Right lobe of liver (tissue), 6 donors: ENCODE data around the gene TNFAIP1. TPM values are rescaled to one million over a fixed set of nuclear protein-coding genes. Genes with fewer than 3 reads are reported as not detected.

ENCODE experiments used
- ATAC-seq, 4 donors: fragments of 200-7000 bp; cut with Tn5 transposase; one replicate each; pipeline ENCODE4 v1.9.1; 2020; ENCODE audit warnings: mild to moderate bottlenecking in 4 of 4, moderate library complexity in 4 of 4
- DNase-seq, 3 donors: peaks; one replicate each; pipeline ENCODE4 v3.0.0-alpha.2; 2020
- H3K27ac ChIP-seq, 3 donors: fragments of 200-600 bp; one replicate each; pipeline ENCODE4 v1.8.0; 2022
- H3K27me3 ChIP-seq, 2 donors: fragments of 200-600 bp; one replicate each; pipeline ENCODE4 v1.8.0; 2022
- H3K36me3 ChIP-seq, 4 donors: fragments of 200-600 bp; sonication (generic) in 1 of 4; one replicate each; pipeline versions ENCODE4 v1.5.1 to v1.8.0; 2017 to 2022; ENCODE audit warnings: control low read depth in 1 of 4
- H3K4me1 ChIP-seq, 4 donors: fragments of 200-600 bp; sonication (generic) in 1 of 4; one replicate each; pipeline versions ENCODE4 v1.5.1 to v1.8.0; 2017 to 2022; ENCODE audit warnings: control low read depth in 1 of 4
- H3K4me3 ChIP-seq, 3 donors: fragments of 200-600 bp; one replicate each; pipeline ENCODE4 v1.8.0; 2022
- H3K9me3 ChIP-seq, 4 donors: fragments of 200-600 bp; sonication (generic) in 1 of 4; one replicate each; pipeline versions ENCODE4 v1.5.1 to v1.8.0; 2017 to 2022; ENCODE audit warnings: control low read depth in 1 of 4
- POLR2A ChIP-seq: fragments of 450-650 bp; IDR thresholded peaks from one replicate; pipeline ENCODE4 v1.6.1; 2017; ENCODE audit warnings: antibody characterized with exemption, mild to moderate bottlenecking
- WGBS: methylation state at CpG from one replicate; pipeline ENCODE4 v1.1.6; 2018; ENCODE audit warnings: low coverage, low lambda C conversion rate; ENCODE audit not compliant: insufficient coverage; ENCODE audit errors: missing lambda C conversion rate; 5-methylcytosine and 5-hydroxymethylcytosine counted together
- intact Hi-C, 2 donors: fragments of 100-400 bp; cut with DNase I; formaldehyde crosslinking; loops; one replicate each; pipeline versions ENCODE4 v1.11.2 to v1.14.1; 2022
- total RNA-seq, 6 experiments: library from RNA; depleted of rRNA in 2 of 6; stranded (reverse); fragments of >200 nt in 2 of 6; fragmentation: NEBNext Ultra II Directional in 3 of 6; extraction: Animal tissue kit (Norgen Biotek cat#: 25700) in 3 of 6; gene quantifications; one replicate each; pipeline versions ENCODE4 v1.1.0 to v1.2.4, GENCODE V29; 2016 to 2023
- TF ChIP-seq, protein P1 (sequence below), 4 donors: fragments of 200-600 bp in 3 of 4; fragments of 450-650 bp in 1 of 4; IDR thresholded peaks; one replicate each; pipeline versions ENCODE4 v1.5.1 to v1.8.0; 2016 to 2022; ENCODE audit warnings: antibody characterized with exemption in 4 of 4, mild to moderate bottlenecking in 2 of 4
- donor health status: DM: no; HTN: yes; CAD: no.
- donor health status: DM: no; HTN: no; CAD: no.
- donor health status: DM: no; HTN: no; CAD: no.
- donor health status: DM: no; HTN: yes; CAD: no.
- donor health status: DM: no; HTN: yes; CAD: no.

Gene TNFAIP1
- total RNA-seq, 6 experiments from 2014 or later, result 32.3 to 87.6 (median 38.2) TPM

DNA sequence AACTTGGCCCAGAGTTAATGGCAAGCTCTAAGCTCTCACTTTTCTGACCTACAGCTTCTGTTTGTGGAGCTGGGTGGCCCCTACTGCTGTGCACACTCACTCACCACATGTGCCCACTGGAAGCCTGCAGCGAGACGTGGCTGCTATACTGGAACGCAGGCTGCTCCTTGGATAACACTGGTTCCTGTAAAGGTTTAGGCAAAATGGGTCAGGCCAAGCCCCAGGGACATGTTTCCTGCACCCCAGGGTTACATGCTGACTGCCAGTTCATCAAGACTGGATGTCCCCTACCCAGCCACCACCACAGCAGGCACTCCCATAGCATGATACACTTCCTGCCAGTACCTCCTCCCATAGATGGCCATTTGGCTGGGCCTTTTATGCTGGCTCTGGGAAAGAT is 13.4 kb downstream of the TNFAIP1 start:
- WGBS, result 80% methylated on average over 1 of the region's 3 CpGs
- DNase-seq (no peak), ATAC-seq (no peak)
- Histone ChIP-seq H3K27me3 (no peaks in the 10 kb centered on the region), H3K9me3 (no peaks in the 10 kb centered on the region), H3K27ac (no peak overlapping the region), H3K36me3 (peaks cover 8 to 75% (median 41%) of the 10 kb centered on the region in 4 donors), H3K4me1 (peaks cover 3 to 52% (median 29%) of the 10 kb centered on the region in 4 donors), H3K4me3 (no peak overlapping the region)
- intact Hi-C loops, result loop anchor here in 1 of 2 donors (10.0 kb wide), 1 partner anchor 114 kb away; no protein-coding TSS in a partner anchor
- TF ChIP-seq, protein P1, sequence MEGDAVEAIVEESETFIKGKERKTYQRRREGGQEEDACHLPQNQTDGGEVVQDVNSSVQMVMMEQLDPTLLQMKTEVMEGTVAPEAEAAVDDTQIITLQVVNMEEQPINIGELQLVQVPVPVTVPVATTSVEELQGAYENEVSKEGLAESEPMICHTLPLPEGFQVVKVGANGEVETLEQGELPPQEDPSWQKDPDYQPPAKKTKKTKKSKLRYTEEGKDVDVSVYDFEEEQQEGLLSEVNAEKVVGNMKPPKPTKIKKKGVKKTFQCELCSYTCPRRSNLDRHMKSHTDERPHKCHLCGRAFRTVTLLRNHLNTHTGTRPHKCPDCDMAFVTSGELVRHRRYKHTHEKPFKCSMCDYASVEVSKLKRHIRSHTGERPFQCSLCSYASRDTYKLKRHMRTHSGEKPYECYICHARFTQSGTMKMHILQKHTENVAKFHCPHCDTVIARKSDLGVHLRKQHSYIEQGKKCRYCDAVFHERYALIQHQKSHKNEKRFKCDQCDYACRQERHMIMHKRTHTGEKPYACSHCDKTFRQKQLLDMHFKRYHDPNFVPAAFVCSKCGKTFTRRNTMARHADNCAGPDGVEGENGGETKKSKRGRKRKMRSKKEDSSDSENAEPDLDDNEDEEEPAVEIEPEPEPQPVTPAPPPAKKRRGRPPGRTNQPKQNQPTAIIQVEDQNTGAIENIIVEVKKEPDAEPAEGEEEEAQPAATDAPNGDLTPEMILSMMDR (IDR thresholded peaks at IDR 0.05), result no peak
- TF ChIP-seq POLR2A, result no peak

DNA sequence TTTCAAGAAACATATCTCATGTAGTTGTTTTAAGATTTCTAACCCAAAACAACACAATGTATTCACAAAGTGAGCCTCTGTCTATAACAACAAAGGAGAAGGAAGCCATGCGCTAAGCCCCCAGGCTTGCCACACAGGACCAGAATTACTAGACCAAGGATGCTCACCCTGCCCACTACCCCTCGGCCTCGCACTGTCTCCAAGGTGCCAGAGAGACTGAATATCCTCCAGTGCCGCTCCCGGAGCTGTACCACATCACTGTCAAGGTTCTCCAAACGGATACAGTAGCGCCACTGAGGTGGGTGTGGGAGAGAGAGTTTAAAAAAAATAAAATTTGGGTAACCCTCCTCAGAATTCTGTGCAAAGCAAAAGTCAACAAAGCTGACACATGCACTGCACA is 14.7 kb downstream of the TNFAIP1 start:
- H3K9me3 ChIP-seq, result no peaks in the 10 kb centered on the region
- TF ChIP-seq, protein P1 (IDR thresholded peaks at IDR 0.05), result no peak
- TF ChIP-seq POLR2A, result no peak
- intact Hi-C loops, result no loop called here
- no CpG with 5 or more reads among the region's 7 CpGs for WGBS
- DNase-seq (no peak), ATAC-seq (no peak)
- no peak overlapping the region for H3K4me3 ChIP-seq
- H3K36me3 ChIP-seq, result peaks cover 0 to 76% (median 37%) of the 10 kb centered on the region in 4 donors
- no peak overlapping the region for H3K27ac ChIP-seq
- H3K27me3 ChIP-seq, result no peaks in the 10 kb centered on the region
- peaks cover 3 to 39% (median 23%) of the 10 kb centered on the region in 4 donors for H3K4me1 ChIP-seq

- ATAC-seq, result peak; percentile 96 to 99 (median 98)
- 0% methylated on average over 6 of the region's 80 CpGs for WGBS
- peak; percentile 97 for TF ChIP-seq POLR2A
- TF ChIP-seq, protein P1 (IDR thresholded peaks at IDR 0.05), result no peak
- peak within 1 kb of the TSS; percentile 81 to 98 (median 90) for H3K4me3 ChIP-seq
- H3K36me3 ChIP-seq, result peaks cover 0 to 62% (median 27%) of the 10 kb centered on the region in 4 donors
- intact Hi-C loops, result no loop called here
- H3K4me1 ChIP-seq, result peaks cover 0 to 19% (median 8%) of the 10 kb centered on the region in 4 donors
- peak; percentile 96 to 97 (median 97) for DNase-seq
- no peaks in the 10 kb centered on the region for H3K27me3 ChIP-seq
- H3K27ac ChIP-seq, result peak within 1 kb of the TSS; percentile 84 to 89 (median 86)
- H3K9me3 ChIP-seq, result no peaks in the 10 kb centered on the region
Observed at GRCh38 chr17:28357061-28357900, 21.7 kb downstream of the TNFAIP1 start, which contains the start of gene POLDIP2. Gene POLDIP2, minus strand, starts transcription at chr17:28357527. Its CDS starts 79 bp downstream, at chr17:28357448.

DNA sequence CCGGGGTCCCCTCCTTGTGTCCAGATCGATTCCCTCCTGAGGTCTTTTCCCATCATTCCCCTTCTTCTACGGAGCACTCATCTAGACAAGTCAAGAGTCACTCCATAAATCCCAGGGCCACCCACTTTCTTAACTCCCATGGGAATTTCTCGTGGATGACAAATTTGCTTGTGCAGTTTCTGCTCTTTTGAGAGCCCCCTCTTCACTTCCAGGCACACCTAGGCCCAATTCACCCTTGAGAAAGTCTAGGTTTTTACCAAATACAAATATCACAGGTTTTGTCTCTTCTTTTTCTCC is 22.3 kb downstream of the TNFAIP1 start:
- H3K9me3 ChIP-seq, result no peaks in the 10 kb centered on the region
- 2% methylated on average over 4 of the region's 4 CpGs for WGBS
- TF ChIP-seq, protein P1 (IDR thresholded peaks at IDR 0.05), result no peak
- no peak for TF ChIP-seq POLR2A
- peak overlapping the region; percentile 45 to 89 (median 84) for H3K27ac ChIP-seq
- peaks cover 0 to 61% (median 24%) of the 10 kb centered on the region in 4 donors for H3K36me3 ChIP-seq
- peak overlapping the region; percentile 81 to 98 (median 90) for H3K4me3 ChIP-seq
- H3K27me3 ChIP-seq, result no peaks in the 10 kb centered on the region
- no peak for DNase-seq
- intact Hi-C loops, result no loop called here
- ATAC-seq, result no peak
- H3K4me1 ChIP-seq, result peaks cover 0 to 19% (median 8%) of the 10 kb centered on the region in 4 donors
